ENCODE results near the gene ETV6. TPM values are rescaled to one million over a fixed set of nuclear protein-coding genes. Genes with fewer than 3 reads are reported as not detected.

The ETV6 gene
- total RNA-seq, 1 experiment from 2014 or later: 14.1 TPM

DNA sequence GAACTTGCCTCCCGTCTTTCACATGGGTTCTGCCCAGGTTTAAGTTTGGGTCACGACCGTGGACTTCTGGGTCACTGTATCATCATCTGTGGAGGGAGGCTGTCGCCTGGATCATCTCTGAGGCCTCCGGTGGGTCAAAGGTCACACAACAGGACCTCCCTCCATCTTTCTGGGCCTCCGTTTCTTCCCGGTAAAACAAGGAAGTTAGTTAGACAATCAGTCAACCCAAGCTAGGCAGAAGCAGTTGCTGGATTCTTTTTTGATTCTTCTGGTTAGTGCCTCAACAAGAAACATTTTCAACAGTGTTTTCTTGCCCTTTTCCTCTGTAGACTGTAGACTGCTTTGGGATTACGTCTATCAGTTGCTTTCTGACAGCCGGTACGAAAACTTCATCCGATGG lies 234.6 kb downstream of the ETV6 start:
- peak overlapping the region; percentile 18; the same call in 1 of the 2 replicates for H3K4me2 ChIP-seq (ENCODE audit: low read length)
- H3K4me3 ChIP-seq (replicated peaks in 1 of 2; ENCODE audit: low read depth in 1 of 2, low read length in 2 of 2): no peak overlapping the region
- ChIA-PET CTCF (no interaction called here), POLR2A (no interaction called here), RAD21 (ENCODE audit: low non-redundant PET in 1 of 2, low total read pairs in 2 of 2, uncharacterized antibody in 2 of 2, unreplicated experiment in 2 of 2) (no interaction called here)
- no peak overlapping the region for H3K27ac ChIP-seq (ENCODE audit: low read depth, low read length)
- peaks cover 0 to 23% of the 10 kb centered on the region in 2 experiments; a peak in 2 of 4 replicates for H3K4me1 ChIP-seq (ENCODE audit: control insufficient read depth in 1 of 2, insufficient read depth in 2 of 2, low read length in 2 of 2)
- H4K20me1 ChIP-seq (ENCODE audit: insufficient read depth): no peaks in the 10 kb centered on the region
- DNase-seq (ENCODE audit: low read depth, low spot score) (no peak), ATAC-seq (no peak)
- no peak overlapping the region for H2AFZ ChIP-seq (ENCODE audit: low read depth, low read length, poor library complexity, severe bottlenecking)
- intact Hi-C loops (cut with micrococcal nuclease): no loop called here
- no peaks in the 10 kb centered on the region for H3K9me3 ChIP-seq (ENCODE audit: control insufficient read depth in 1 of 2, insufficient read depth in 1 of 2, low read depth in 1 of 2, low read length in 2 of 2)
- BruUV-seq (replicated peaks): no TSS peak
- H3K36me3 ChIP-seq (ENCODE audit: control insufficient read depth in 1 of 2, insufficient read depth in 2 of 2, low read length in 2 of 2): no peaks in the 10 kb centered on the region; a peak in 1 of 4 replicates
- H3K27me3 ChIP-seq (ENCODE audit: insufficient read depth, low read length): no peaks in the 10 kb centered on the region
- no peaks in the 10 kb centered on the region for H3K79me2 ChIP-seq (ENCODE audit: insufficient read depth, low read length)
- no peak overlapping the region for H3K9ac ChIP-seq (ENCODE audit: low read length)
- H3K9me2 ChIP-seq (ENCODE audit: insufficient read depth): no peaks in the 10 kb centered on the region
- no peak for TF ChIP-seq YY1 (IDR thresholded peaks at IDR 0.05; ENCODE audit: extremely low read depth, insufficient replicate concordance, low read depth, low read length)
- TF ChIP-seq, protein P1, sequence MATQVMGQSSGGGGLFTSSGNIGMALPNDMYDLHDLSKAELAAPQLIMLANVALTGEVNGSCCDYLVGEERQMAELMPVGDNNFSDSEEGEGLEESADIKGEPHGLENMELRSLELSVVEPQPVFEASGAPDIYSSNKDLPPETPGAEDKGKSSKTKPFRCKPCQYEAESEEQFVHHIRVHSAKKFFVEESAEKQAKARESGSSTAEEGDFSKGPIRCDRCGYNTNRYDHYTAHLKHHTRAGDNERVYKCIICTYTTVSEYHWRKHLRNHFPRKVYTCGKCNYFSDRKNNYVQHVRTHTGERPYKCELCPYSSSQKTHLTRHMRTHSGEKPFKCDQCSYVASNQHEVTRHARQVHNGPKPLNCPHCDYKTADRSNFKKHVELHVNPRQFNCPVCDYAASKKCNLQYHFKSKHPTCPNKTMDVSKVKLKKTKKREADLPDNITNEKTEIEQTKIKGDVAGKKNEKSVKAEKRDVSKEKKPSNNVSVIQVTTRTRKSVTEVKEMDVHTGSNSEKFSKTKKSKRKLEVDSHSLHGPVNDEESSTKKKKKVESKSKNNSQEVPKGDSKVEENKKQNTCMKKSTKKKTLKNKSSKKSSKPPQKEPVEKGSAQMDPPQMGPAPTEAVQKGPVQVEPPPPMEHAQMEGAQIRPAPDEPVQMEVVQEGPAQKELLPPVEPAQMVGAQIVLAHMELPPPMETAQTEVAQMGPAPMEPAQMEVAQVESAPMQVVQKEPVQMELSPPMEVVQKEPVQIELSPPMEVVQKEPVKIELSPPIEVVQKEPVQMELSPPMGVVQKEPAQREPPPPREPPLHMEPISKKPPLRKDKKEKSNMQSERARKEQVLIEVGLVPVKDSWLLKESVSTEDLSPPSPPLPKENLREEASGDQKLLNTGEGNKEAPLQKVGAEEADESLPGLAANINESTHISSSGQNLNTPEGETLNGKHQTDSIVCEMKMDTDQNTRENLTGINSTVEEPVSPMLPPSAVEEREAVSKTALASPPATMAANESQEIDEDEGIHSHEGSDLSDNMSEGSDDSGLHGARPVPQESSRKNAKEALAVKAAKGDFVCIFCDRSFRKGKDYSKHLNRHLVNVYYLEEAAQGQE (IDR thresholded peaks at IDR 0.05; ENCODE audit: low read depth): no peak
- TF ChIP-seq POLR2AphosphoS5 (IDR thresholded peaks at IDR 0.05; ENCODE audit: low read depth, low read length): no peak
- TF ChIP-seq, protein P2, sequence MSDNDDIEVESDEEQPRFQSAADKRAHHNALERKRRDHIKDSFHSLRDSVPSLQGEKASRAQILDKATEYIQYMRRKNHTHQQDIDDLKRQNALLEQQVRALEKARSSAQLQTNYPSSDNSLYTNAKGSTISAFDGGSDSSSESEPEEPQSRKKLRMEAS (IDR thresholded peaks at IDR 0.05): no peak
- TF ChIP-seq, protein P3, sequence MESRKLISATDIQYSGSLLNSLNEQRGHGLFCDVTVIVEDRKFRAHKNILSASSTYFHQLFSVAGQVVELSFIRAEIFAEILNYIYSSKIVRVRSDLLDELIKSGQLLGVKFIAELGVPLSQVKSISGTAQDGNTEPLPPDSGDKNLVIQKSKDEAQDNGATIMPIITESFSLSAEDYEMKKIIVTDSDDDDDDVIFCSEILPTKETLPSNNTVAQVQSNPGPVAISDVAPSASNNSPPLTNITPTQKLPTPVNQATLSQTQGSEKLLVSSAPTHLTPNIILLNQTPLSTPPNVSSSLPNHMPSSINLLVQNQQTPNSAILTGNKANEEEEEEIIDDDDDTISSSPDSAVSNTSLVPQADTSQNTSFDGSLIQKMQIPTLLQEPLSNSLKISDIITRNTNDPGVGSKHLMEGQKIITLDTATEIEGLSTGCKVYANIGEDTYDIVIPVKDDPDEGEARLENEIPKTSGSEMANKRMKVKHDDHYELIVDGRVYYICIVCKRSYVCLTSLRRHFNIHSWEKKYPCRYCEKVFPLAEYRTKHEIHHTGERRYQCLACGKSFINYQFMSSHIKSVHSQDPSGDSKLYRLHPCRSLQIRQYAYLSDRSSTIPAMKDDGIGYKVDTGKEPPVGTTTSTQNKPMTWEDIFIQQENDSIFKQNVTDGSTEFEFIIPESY (IDR thresholded peaks at IDR 0.05; ENCODE audit: extremely low read depth, insufficient replicate concordance, low read length): no peak
- TF ChIP-seq JUND (IDR thresholded peaks at IDR 0.05): no peak
- TF ChIP-seq FOSL1 (IDR thresholded peaks at IDR 0.05; ENCODE audit: low read depth): no peak
- no peak for TF ChIP-seq EZH2 (IDR thresholded peaks at IDR 0.05)
- no peak for TF ChIP-seq EZH2phosphoT487 (IDR thresholded peaks at IDR 0.05; ENCODE audit: borderline replicate concordance)
- no peak for TF ChIP-seq SRF (IDR thresholded peaks at IDR 0.05; ENCODE audit: low read depth)
- TF ChIP-seq RAD21 (IDR thresholded peaks at IDR 0.05; ENCODE audit: low read depth): no peak
- no peak for TF ChIP-seq ZNF274 (IDR thresholded peaks at IDR 0.05; ENCODE audit: low read depth, low read length)
- TF ChIP-seq, protein P4, sequence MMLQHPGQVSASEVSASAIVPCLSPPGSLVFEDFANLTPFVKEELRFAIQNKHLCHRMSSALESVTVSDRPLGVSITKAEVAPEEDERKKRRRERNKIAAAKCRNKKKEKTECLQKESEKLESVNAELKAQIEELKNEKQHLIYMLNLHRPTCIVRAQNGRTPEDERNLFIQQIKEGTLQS (IDR thresholded peaks at IDR 0.05): no peak
- no peak for TF ChIP-seq ELF1 (IDR thresholded peaks at IDR 0.05; ENCODE audit: borderline replicate concordance, low read depth)
- no peak for TF ChIP-seq EGR1 (IDR thresholded peaks at IDR 0.05; ENCODE audit: low read depth)
- TF ChIP-seq CEBPB (IDR thresholded peaks at IDR 0.05; ENCODE audit: low read depth): no peak
- no peak for TF ChIP-seq CBX3 (IDR thresholded peaks at IDR 0.05; ENCODE audit: low read depth)
- TF ChIP-seq POLR2A (IDR thresholded peaks at IDR 0.05; ENCODE audit: borderline replicate concordance, extremely low read depth, insufficient read depth, insufficient read length): no peak
